Glutamatergic neuron (in vitro differentiated cells): ENCODE data around the gene LRRK1. TPM values are rescaled to one million over a fixed set of nuclear protein-coding genes. Genes with fewer than 3 reads are reported as not detected.

ENCODE experiments used
- DNase-seq: peaks from one replicate; pipeline ENCODE4 v3.0.0; 2022
- H3K27ac Mint-ChIP-seq: one replicate; pipeline ENCODE4 v1.8.0; 2020; ENCODE audit warnings: mild to moderate bottlenecking, mixed read lengths, inconsistent platforms; ENCODE audit not compliant: unreplicated experiment
- H3K27me3 Mint-ChIP-seq: one replicate; pipeline ENCODE4 v1.8.0; 2020; ENCODE audit warnings: mild to moderate bottlenecking, moderate library complexity, mixed read lengths, inconsistent platforms; ENCODE audit not compliant: unreplicated experiment
- H3K36me3 Mint-ChIP-seq: one replicate; pipeline ENCODE4 v1.8.0; 2020; ENCODE audit warnings: mild to moderate bottlenecking, mixed read lengths, inconsistent platforms; ENCODE audit not compliant: unreplicated experiment
- H3K4me1 Mint-ChIP-seq: one replicate; pipeline ENCODE4 v1.8.0; 2020; ENCODE audit warnings: mild to moderate bottlenecking, low read depth, mixed read lengths, inconsistent platforms; ENCODE audit not compliant: unreplicated experiment
- H3K4me3 Mint-ChIP-seq: one replicate; pipeline ENCODE4 v1.8.0; 2020; ENCODE audit warnings: mild to moderate bottlenecking, mixed read lengths, inconsistent platforms; ENCODE audit not compliant: unreplicated experiment
- H3K9me3 Mint-ChIP-seq: one replicate; pipeline ENCODE4 v1.8.0; 2020; ENCODE audit warnings: mild to moderate bottlenecking, moderate library complexity, mixed read lengths, inconsistent platforms; ENCODE audit not compliant: unreplicated experiment
- CTCF ChIP-seq: fragments of 200-600 bp; sonication (generic); IDR thresholded peaks from one replicate; pipeline ENCODE4 v1.5.0; 2021; ENCODE audit not compliant: partially characterized antibody, unreplicated experiment
- total RNA-seq: library from RNA; stranded (reverse); fragmentation: NEBNext Ultra II Directional; extraction: Animal tissue kit (Norgen Biotek cat#: 25700); gene quantifications from one replicate; pipeline ENCODE4 v1.2.1, GENCODE V29; 2021; ENCODE audit not compliant: unreplicated experiment

The LRRK1 gene
- total RNA-seq, 1 donor from 2014 or later = 1.5 TPM

- H3K27ac Mint-ChIP-seq = no peak overlapping the region
- H3K27me3 Mint-ChIP-seq = peaks cover 8% of the 10 kb centered on the region
- no peaks in the 10 kb centered on the region for H3K4me1 Mint-ChIP-seq
- no peaks in the 10 kb centered on the region for H3K9me3 Mint-ChIP-seq
- H3K4me3 Mint-ChIP-seq = no peak overlapping the region
- no peaks in the 10 kb centered on the region for H3K36me3 Mint-ChIP-seq
- DNase-seq = peak; percentile 36
- no peak for TF ChIP-seq CTCF
These were observed 27.7 kb upstream of the LRRK1 start for GRCh38 chr15:100891307-100892012.

GRCh38 chr15:100892013-100892355, 27.2 kb upstream of the LRRK1 start:
- no peak for TF ChIP-seq CTCF
- Mint-ChIP-seq H3K4me3 (no peak overlapping the region), H3K27ac (no peak overlapping the region), H3K36me3 (no peaks in the 10 kb centered on the region), H3K9me3 (no peaks in the 10 kb centered on the region), H3K27me3 (peaks cover 8% of the 10 kb centered on the region), H3K4me1 (peaks cover under 1% of the 10 kb centered on the region)
- no peak for DNase-seq

DNA sequence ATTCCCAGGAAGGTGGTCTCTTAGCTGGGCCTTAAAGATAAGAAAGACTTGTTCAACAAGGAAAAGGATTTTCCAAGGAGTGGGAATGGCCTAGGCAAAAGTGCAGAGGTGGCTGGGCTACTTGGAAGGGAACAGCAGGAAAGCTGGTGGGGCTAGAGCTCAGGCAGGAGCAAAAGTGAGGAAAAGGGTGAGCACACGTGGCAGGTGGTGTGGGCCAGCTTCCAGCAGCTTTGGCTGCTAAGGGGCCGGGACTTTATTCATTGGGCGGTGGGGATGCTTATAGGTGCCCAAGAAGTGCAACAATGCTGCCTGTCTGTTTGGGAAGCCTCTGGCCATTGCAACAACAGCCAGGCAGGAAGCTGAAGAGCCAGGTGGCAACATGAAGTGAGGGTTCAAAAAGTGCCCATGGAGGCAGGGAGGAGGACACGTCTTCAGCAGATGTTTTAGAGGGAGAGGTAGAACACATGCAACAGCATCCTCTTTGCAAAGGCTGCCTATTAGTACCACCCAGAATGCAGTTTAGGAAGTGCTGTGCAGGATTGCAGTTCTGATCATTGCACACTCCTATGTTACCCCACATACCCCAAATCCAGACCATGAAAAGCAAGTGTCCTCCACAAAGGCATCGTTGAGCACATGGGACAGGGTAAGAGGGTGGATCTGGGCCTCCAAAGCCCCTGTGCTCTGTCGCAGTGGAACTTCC, 25.7 kb upstream of the LRRK1 start:
- H3K9me3 Mint-ChIP-seq = no peaks in the 10 kb centered on the region
- DNase-seq = no peak
- H3K4me1 Mint-ChIP-seq = peaks cover 5% of the 10 kb centered on the region
- TF ChIP-seq CTCF = no peak
- H3K36me3 Mint-ChIP-seq = no peaks in the 10 kb centered on the region
- peaks cover 8% of the 10 kb centered on the region for H3K27me3 Mint-ChIP-seq
- H3K4me3 Mint-ChIP-seq = no peak overlapping the region
- H3K27ac Mint-ChIP-seq = no peak overlapping the region

- H3K27me3 Mint-ChIP-seq = peaks cover 8% of the 10 kb centered on the region
- DNase-seq = no peak
- H3K36me3 Mint-ChIP-seq = no peaks in the 10 kb centered on the region
- no peak for TF ChIP-seq CTCF
- H3K4me3 Mint-ChIP-seq = no peak overlapping the region
- H3K4me1 Mint-ChIP-seq = peaks cover 5% of the 10 kb centered on the region
- H3K9me3 Mint-ChIP-seq = no peaks in the 10 kb centered on the region
- H3K27ac Mint-ChIP-seq = no peak overlapping the region
These were observed 25.2 kb upstream of the LRRK1 start for GRCh38 chr15:100893964-100894295.

DNA sequence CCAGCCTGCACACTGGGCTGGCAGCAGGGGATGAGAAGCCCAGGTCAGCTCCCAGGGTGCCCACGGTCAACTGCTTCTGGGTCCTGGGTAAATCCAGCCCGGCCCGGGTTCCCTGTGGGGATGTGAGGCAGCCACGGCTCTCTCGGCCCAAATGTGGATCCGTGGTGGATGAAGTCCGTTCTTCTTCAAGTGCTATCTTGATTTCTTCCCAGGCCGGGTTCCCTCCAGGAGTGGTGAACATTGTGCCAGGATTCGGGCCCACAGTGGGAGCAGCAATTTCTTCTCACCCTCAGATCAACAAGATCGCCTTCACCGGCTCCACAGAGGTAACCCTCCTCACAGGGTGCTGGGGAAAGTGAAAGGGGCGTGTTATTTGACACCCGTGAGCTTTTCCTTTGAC, 23.4 kb upstream of the LRRK1 start:
- H3K9me3 Mint-ChIP-seq = no peaks in the 10 kb centered on the region
- H3K36me3 Mint-ChIP-seq = no peaks in the 10 kb centered on the region
- TF ChIP-seq CTCF = no peak
- DNase-seq = no peak
- peaks cover 6% of the 10 kb centered on the region for H3K4me1 Mint-ChIP-seq
- H3K27me3 Mint-ChIP-seq = peaks cover 8% of the 10 kb centered on the region
- H3K4me3 Mint-ChIP-seq = no peak overlapping the region
- no peak overlapping the region for H3K27ac Mint-ChIP-seq
